HEK293 (cell line): ENCODE results near the gene DCPS.

Experiments
- BCL11A ChIP-seq: fragments of 450-650 bp; formaldehyde crosslinking; IDR thresholded peaks from 2 replicates; pipeline ENCODE4 v1.5.1; 2016; ENCODE audit warnings: low read depth, missing biosample characterization, missing genetic modification characterization
- ZBTB48 ChIP-seq: fragments of 450-650 bp; formaldehyde crosslinking; IDR thresholded peaks from 2 replicates; pipeline ENCODE4 v1.5.1; 2016; ENCODE audit warnings: missing biosample characterization, missing genetic modification characterization
- ZBTB8A ChIP-seq: fragments of 450-650 bp; formaldehyde crosslinking; IDR thresholded peaks from 2 replicates; pipeline ENCODE4 v1.5.1; 2016; ENCODE audit warnings: missing biosample characterization, missing genetic modification characterization
- ZNF549 ChIP-seq: fragments of 450-650 bp; IDR thresholded peaks from 2 replicates; pipeline ENCODE4 v1.5.1; 2018; ENCODE audit warnings: missing biosample characterization, missing genetic modification characterization, mild to moderate bottlenecking, inconsistent platforms, moderate library complexity
- TF ChIP-seq, protein P1 (sequence below): fragments of 450-650 bp; formaldehyde crosslinking; IDR thresholded peaks from 2 replicates; pipeline ENCODE4 v1.5.1; 2016; ENCODE audit warnings: missing biosample characterization, missing genetic modification characterization

DNA sequence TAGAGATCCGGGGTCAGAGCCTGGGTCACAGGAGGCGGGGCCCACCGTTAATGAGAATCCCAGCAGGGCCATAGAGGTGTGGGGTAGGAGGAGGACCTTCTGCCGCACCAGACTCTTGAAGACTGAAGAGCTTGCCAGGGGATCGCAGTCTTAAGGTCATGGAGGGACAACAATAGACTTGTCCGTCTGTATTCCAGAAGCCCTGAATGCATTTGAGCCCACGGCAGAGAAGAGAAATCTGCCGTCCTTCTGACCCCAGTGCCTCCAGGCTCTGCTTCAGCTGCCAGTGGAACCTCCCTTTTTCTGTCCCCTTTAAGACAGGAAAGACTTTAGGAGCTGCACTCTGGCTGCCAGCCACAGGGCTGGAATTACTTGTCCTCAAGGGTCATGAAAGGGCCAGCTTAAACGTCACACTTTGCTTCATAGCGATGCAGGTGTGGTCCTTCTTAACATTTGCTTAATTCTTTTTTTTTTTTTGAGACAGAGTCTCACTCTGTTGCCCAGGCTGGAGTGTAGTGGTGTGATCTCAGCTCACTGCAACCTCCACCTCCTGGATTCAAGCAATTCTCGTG lies 36.1 kb downstream of the DCPS start:
- no peak for TF ChIP-seq ZBTB8A (tag by site-specific recombination)
- no peak for TF ChIP-seq ZNF549
- TF ChIP-seq, protein P1, sequence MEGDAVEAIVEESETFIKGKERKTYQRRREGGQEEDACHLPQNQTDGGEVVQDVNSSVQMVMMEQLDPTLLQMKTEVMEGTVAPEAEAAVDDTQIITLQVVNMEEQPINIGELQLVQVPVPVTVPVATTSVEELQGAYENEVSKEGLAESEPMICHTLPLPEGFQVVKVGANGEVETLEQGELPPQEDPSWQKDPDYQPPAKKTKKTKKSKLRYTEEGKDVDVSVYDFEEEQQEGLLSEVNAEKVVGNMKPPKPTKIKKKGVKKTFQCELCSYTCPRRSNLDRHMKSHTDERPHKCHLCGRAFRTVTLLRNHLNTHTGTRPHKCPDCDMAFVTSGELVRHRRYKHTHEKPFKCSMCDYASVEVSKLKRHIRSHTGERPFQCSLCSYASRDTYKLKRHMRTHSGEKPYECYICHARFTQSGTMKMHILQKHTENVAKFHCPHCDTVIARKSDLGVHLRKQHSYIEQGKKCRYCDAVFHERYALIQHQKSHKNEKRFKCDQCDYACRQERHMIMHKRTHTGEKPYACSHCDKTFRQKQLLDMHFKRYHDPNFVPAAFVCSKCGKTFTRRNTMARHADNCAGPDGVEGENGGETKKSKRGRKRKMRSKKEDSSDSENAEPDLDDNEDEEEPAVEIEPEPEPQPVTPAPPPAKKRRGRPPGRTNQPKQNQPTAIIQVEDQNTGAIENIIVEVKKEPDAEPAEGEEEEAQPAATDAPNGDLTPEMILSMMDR (tag by site-specific recombination): no peak
- no peak for TF ChIP-seq BCL11A (tag by site-specific recombination)
- TF ChIP-seq ZBTB48 (tag by site-specific recombination): no peak
